Effector CD4-positive, alpha-beta T cell (primary cell): Measurements from ENCODE around the gene SRGAP1. TPM values are rescaled to one million over a fixed set of nuclear protein-coding genes. Genes with fewer than 3 reads are reported as not detected.

ENCODE experiments used
- DNase-seq: peaks from one replicate; pipeline ENCODE4 v3.0.0-alpha.2; 2020
- total RNA-seq: gene quantifications from one replicate; lab custom pipeline; 2026; lab: John Stamatoyannopoulos, UW

The SRGAP1 gene
- total RNA-seq = not detected

DNA sequence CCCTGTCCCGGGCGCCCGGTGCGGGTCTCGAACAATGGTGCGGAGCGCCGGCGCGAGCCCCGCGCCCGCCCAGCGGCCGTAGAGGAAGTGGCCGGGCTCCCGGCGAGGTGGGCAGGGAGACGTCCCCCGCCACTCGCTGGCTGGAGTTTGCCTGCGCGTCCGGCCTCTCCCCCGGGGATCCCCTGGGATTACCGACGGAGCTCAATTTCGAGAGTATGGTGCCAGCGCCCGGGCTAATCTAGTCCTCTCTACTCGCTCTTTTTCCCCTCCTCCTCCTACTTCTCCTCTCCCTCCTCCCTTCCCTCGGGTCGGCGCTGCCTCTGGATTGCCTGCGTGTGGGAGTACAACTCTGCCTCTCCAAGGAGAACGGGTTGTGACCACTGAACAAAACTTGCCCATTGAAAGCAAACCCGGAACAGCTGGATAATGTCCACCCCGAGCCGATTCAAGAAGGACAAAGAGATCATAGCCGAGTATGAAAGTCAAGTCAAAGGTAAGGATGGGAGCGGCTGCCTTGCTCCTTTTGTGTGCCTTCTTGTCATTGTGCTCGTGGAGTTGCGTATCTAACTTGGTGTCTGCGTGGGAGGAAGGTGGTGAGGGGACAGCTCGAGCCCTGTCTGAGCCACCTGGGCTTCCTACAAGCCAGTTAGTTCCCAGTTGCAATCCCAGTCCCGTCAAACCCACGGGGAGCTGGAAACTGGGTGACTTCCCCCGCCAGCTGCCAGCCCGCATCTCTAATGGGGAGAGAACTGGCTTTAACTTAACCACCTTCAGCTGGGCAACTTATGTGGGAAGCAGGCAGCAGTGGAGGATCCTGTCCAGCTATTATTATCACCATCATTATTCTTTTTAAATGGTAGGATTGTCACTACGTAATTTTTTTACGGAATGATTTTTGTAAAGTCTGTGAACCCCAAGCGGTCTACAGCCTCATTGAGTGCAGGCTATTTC is at the start of gene SRGAP1:
SRGAP1 (plus strand) TSS at position 310 of the 951 bp plus-strand sequence; CDS start at position 427, 117 bp downstream.
- no peak for DNase-seq

- no peak for DNase-seq
These were observed 49.3 kb upstream of the SRGAP1 start for GRCh38 chr12:63795032-63795687.

DNA sequence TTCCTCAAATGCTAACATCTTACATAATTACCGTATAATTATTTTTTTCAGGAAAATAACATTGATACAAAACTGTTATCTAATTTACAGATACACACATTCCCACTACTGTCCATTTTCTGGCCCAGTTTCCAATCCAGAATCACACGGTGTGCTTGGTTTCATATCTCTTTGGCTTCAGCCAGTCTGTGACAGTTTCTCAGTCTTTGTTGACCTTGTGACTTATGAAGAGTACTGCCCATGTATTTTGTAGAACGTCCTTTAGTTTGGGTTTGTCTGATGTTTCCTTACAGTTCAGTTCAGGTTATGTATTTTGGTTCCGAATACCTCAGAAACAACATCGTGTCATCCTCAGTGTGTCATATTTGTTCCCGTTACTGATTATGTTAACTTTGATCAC is 48.6 kb upstream of the SRGAP1 start:
- no peak for DNase-seq

DNA sequence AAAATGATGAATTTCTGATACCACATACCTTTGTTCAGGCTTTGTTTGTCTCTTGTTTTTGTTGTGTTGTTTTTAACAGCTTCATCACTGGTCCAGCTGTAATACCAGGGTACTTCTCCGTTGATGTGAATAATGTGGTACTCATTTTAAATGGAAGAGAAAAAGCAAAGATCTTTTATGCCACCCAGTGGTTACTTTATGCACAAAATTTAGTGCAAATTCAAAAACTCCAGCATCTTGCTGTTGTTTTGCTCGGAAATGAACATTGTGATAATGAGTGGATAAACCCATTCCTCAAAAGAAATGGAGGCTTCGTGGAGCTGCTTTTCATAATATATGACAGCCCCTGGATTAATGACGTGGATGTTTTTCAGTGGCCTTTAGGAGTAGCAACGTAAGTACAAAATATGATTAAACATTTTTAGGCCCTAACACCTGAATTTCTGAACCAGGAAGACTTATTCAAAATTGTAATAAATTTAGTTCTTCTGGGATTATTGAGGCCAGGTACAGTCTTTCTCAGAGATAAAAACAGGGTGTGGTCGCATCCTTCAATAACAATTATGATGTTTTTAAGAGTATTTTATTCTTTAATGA is 42.4 kb upstream of the SRGAP1 start:
- no peak for DNase-seq

- DNase-seq = no peak
These were observed 39.8 kb upstream of the SRGAP1 start for GRCh38 chr12:63804746-63805145.

- DNase-seq = no peak
These were observed 38.5 kb upstream of the SRGAP1 start for GRCh38 chr12:63805704-63806672.

DNA sequence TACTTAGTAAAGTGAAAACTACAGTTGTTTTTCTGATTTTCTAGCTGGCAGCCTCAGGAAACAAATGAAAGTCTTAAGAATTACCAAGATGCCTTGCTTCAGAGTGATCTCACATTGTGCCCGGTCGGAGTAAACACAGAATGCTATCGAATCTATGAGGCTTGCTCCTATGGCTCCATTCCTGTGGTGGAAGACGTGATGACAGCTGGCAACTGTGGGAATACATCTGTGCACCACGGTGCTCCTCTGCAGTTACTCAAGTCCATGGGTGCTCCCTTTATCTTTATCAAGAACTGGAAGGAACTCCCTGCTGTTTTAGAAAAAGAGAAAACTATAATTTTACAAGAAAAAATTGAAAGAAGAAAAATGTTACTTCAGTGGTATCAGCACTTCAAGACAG is 35.9 kb upstream of the SRGAP1 start:
- no peak for DNase-seq

DNA sequence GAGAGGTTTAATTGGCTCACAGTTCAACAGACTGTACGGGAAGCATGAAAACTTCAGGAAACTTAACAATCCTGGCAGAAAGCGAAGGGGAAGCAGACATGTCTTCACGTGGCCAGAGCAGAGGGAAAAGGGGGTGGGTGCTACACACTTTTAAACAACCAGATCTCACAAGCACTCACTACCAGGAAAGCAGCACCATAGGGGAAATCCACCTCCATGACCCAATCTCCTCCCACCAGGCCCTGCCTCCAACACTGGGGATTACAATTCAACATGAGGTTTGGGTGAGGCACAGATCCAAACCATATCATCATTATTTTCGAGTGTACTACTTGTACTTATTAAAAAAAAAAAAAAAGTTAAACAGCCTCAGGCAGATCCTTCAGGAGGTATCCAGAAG is 34.9 kb upstream of the SRGAP1 start:
- no peak for DNase-seq

DNA sequence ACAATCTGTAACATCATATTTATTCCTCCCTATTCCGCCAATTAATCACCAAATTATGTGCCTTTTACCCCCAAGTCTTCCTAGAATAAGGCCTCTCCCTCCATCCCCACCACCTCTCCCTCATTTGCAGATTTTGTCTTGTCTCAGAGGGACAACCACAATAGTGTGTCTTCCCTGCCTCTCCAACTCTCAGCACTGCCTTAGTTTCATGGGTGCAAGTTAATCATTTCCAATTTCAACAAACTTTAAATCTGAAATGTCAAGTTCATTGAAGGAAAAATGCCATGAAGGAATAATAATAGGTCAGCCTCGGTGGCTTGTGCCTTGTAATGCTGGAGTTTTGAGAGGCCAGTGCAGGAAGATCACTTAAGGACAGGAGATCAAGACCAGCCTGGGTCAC is 33.2 kb upstream of the SRGAP1 start:
- no peak for DNase-seq

- no peak for DNase-seq
These were observed 32.7 kb upstream of the SRGAP1 start for GRCh38 chr12:63811755-63812154.

GRCh38 chr12:63814146-63814772 is 30.2 kb upstream of the SRGAP1 start:
- DNase-seq = no peak

- no peak for DNase-seq
These were observed 29.0 kb upstream of the SRGAP1 start for GRCh38 chr12:63815482-63815852.

DNA sequence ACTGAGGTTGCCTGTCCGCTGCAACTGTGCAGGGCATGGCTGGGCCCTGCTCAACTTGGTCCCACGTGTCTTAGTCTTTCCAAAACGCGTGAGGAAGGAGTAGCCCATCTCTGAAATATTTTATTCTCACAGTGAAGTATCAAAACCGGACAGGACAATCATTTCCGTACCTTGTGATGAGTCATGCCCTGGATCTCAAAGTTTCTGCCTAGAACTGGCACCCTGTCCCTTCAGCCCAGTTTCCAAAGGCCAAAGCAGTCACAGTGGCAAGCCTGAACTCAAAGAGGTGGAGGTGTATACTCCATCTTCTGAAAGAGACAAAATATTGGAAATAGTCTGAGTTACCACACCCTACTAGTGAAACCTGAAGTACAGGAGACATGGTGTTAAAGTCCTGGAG is 28.5 kb upstream of the SRGAP1 start:
- no peak for DNase-seq

DNA sequence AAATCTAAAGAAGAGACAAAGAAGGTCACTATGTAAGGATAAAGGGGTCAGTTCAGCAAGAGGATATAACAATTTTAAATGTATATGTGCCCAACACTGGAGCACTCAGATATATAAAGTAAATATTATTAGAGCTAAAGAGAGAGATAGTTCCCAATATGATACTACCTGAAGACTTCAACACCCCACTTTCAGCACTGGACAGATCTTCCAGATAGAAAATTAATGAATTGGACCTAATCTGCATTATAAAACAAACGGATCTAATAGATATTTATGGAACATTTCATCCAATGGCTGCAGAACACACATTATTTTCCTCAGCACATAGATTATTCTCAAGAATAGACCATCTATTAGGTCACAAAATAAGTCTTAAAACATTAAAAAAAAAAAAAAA is 24.1 kb upstream of the SRGAP1 start:
- DNase-seq = no peak

GRCh38 chr12:63821781-63822251 is 22.7 kb upstream of the SRGAP1 start:
- no peak for DNase-seq

- no peak for DNase-seq
These were observed 22.1 kb upstream of the SRGAP1 start for GRCh38 chr12:63822352-63822751.

DNA sequence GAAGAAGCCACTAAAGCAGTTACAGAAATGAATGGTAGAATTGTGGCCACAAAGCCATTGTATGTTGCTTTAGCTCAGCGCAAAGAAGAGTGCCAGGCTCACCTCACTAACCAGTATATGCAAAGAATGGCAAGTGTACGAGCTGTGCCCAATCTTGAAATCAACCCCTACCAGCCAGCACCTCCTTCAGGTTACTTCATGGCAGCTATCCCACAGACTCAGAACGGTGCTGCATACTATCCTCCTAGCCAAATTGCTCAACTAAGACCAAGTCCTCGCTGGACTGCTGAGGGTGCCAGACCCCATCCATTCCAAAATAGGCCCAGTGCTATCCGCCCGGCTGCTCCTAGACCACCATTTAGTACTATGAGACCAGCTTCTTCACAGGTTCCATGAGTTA is 21.5 kb upstream of the SRGAP1 start:
- no peak for DNase-seq

DNA sequence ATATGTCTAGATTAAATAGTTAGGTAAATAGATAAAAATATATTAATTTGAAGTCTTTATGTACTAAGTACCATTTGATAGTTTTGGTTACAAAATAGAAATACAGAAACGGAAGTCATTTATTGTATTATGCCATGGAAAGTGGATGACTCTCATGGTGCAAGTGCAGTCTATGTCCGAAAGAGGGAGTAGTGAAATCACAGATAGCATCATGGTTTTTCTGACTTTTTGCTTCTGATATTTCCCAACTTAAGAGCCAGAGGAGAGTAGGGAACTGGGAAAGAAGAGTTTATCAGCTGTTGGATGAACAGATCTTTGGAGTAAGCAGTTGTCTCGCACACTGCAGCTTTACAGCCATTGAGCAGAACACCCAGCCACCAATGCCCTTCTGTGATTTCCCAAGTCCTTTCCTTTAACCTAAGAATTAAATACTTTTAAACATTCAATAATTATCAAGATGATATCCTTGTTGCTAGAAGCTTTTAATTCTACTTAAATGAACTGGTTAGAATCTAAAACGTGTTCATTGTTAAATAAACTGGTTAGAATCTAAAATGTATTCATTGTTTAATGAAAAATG is 18.4 kb upstream of the SRGAP1 start:
- no peak for DNase-seq

DNA sequence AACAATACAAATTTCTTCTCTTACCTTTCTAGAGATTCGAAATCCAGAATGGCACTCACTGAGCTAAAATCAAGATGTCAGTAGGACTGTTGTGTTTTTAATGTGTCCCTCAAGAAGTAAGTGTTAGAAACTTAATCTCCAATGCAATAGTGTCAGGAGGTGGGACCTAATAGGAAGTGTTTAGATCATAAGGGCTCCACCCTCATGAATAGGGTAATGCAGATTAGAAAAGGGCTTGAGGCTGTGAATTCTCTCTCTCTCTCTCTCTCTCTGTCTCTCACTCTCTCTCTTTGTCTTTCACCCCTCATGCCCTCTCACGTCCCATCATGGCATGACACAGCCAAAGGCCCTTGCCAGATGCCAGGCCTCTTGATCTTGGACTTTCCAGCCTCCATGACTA is 15.6 kb upstream of the SRGAP1 start:
- no peak for DNase-seq

- DNase-seq = no peak
These were observed 8.5 kb upstream of the SRGAP1 start for GRCh38 chr12:63836046-63836445.

- no peak for DNase-seq
These were observed 7.6 kb upstream of the SRGAP1 start for GRCh38 chr12:63836936-63837335.

- DNase-seq = no peak
These were observed 6.1 kb upstream of the SRGAP1 start for GRCh38 chr12:63838411-63838810.
